Kasumi-1 (cell line): ENCODE results near the gene PHLPP2.

Experiments used
- DNase-seq, 2 experiments: peaks; one replicate each; lab custom pipeline; 2025; lab: John Stamatoyannopoulos, UW

Gene PHLPP2, protein sequence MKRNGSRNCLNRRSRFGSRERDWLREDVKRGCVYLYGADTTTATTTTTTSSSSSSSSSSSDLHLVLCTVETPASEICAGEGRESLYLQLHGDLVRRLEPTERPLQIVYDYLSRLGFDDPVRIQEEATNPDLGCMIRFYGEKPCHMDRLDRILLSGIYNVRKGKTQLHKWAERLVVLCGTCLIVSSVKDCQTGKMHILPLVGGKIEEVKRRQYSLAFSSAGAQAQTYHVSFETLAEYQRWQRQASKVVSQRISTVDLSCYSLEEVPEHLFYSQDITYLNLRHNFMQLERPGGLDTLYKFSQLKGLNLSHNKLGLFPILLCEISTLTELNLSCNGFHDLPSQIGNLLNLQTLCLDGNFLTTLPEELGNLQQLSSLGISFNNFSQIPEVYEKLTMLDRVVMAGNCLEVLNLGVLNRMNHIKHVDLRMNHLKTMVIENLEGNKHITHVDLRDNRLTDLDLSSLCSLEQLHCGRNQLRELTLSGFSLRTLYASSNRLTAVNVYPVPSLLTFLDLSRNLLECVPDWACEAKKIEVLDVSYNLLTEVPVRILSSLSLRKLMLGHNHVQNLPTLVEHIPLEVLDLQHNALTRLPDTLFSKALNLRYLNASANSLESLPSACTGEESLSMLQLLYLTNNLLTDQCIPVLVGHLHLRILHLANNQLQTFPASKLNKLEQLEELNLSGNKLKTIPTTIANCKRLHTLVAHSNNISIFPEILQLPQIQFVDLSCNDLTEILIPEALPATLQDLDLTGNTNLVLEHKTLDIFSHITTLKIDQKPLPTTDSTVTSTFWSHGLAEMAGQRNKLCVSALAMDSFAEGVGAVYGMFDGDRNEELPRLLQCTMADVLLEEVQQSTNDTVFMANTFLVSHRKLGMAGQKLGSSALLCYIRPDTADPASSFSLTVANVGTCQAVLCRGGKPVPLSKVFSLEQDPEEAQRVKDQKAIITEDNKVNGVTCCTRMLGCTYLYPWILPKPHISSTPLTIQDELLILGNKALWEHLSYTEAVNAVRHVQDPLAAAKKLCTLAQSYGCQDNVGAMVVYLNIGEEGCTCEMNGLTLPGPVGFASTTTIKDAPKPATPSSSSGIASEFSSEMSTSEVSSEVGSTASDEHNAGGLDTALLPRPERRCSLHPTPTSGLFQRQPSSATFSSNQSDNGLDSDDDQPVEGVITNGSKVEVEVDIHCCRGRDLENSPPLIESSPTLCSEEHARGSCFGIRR (N-terminal part only)

GRCh38 chr16:71724320-71724751, at the start of gene PHLPP2:
TSS of gene PHLPP2 (minus strand) at chr16:71724701. CDS start at chr16:71714795, 9,906 bp downstream.
- DNase-seq, result peak; percentile 55 to 68

- DNase-seq, result no peak
Observed at GRCh38 chr16:71771571-71771970, 47.1 kb upstream of the PHLPP2 start.

- no peak for DNase-seq
Observed at GRCh38 chr16:71769222-71769621, 44.7 kb upstream of the PHLPP2 start.

DNA sequence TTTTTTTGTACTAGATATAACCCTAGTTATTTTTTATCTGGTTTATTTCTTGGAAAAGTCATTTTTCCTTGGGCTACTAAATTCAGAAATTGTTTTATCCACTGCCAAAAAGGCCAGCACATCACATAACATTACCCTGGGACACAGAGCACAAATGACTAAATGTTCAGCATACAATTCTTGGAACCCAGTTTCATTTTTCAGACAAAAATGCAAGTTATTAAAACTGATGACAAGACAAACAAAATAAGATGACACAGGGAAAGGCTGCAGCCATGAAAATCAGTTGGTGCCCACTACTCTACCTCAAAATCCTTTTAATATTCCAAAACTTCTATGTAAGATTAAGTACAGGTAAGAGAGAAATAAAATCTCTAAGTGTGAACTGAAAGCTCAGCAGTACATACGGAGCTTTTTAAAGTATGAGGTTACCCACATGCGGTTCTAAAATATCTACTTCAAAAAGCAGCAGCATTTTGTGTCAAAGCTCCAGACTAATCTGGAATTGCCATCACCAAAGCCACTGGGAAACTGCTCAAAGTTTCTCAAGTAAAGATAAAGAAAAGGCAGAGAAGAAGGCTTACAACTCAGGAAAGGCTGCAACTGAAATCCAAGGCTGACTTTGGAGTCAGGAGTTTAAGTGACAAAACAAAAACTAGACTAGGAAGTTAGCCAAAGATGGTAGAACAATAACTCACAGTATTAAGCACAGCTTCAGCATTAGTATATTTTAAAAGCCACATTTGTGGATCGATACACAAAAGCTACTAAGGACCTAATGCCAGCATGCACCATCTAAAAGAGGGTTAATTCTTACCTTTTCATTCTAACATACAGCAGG, 42.8 kb upstream of the PHLPP2 start:
- DNase-seq, result no peak

GRCh38 chr16:71762186-71762585, 37.7 kb upstream of the PHLPP2 start:
- DNase-seq, result no peak

DNA sequence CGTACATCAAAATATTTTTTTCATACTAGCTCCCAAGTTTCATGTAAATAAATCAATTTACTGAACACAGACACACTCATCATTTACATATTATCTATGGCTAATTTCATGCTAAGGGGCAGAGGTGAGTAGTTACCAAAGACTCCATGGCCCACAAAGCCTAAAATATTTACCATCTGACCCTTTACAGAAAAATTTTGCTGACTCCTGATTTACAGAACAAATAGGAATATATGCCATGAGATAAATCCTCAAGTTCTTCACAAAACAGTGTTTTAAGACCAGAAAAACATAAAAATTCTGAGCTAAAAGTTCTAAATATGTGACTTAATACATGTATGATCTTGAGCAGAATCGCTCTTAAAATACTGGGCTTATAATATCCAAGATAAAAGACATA, 36.6 kb upstream of the PHLPP2 start:
- DNase-seq, result no peak

GRCh38 chr16:71758293-71758760, 33.8 kb upstream of the PHLPP2 start:
- DNase-seq, result no peak

DNA sequence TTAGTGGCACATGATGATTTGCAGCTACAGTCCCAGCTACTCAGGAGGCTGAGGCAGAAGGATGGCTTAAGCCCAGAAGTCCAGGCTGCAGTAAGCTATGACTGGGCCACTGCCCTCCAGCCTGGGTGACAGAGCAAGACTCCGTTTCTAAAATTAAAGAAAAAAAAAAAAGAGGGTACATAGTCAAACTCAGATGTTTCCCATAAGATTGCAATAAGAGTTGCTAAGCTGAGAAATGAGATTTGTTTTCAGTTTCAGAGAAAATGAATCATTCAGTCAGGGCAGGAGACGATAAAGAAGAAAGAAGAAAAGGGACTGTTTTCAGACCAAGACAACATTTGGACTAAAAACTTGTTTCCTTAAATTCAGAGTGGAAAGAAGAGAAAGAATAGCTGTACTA, 30.2 kb upstream of the PHLPP2 start:
- no peak for DNase-seq

DNA sequence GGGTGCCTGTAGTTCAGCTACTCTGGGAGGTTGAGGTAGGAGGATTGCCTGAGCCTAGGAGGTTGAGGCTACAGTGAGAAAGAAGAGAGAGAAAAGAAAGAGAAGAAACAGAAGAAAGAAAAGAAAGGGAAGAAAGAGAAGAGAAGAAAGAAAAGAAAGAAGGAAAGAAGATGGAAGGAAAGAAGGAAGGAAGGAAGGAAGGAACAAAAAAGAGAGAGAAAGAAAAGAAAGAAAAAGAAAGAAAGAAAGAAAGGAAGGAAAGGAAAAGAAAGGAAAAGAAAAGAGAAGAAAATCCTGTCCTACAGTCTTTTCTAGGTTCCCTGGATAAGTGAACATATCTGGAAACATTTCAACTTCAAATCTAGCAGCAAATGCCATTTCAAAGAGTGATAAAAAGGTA, 29.6 kb upstream of the PHLPP2 start:
- DNase-seq, result no peak

- no peak for DNase-seq
Observed at GRCh38 chr16:71748226-71748625, 23.7 kb upstream of the PHLPP2 start.

- DNase-seq, result peak; percentile 57 to 78
Observed at GRCh38 chr16:71746442-71747046, 22.0 kb upstream of the PHLPP2 start.

GRCh38 chr16:71738855-71739254, 14.4 kb upstream of the PHLPP2 start:
- no peak for DNase-seq

GRCh38 chr16:71737501-71737900, 13.0 kb upstream of the PHLPP2 start:
- no peak for DNase-seq

- DNase-seq, result no peak
Observed at GRCh38 chr16:71734511-71734910, 10.0 kb upstream of the PHLPP2 start.

DNA sequence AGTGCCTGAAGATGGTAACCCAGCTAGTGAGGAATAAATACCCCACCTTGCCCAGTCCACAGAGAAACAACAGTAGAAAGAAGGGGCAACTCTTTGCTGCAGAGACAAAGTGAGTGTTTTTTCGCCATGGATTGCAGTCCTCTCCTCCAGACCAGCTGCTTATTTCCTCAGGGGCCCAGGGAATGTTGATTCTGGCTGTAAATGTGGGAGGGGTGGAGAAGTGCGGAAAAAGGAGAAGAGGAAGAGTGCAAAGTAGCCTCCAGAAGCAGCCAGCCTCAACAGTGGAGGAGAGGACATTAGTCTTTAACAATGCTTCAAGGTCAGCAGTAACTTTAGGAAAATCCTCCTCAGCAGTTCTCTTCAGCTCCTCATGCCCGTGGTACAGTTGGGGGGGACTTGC, 8.1 kb upstream of the PHLPP2 start:
- no peak for DNase-seq

DNA sequence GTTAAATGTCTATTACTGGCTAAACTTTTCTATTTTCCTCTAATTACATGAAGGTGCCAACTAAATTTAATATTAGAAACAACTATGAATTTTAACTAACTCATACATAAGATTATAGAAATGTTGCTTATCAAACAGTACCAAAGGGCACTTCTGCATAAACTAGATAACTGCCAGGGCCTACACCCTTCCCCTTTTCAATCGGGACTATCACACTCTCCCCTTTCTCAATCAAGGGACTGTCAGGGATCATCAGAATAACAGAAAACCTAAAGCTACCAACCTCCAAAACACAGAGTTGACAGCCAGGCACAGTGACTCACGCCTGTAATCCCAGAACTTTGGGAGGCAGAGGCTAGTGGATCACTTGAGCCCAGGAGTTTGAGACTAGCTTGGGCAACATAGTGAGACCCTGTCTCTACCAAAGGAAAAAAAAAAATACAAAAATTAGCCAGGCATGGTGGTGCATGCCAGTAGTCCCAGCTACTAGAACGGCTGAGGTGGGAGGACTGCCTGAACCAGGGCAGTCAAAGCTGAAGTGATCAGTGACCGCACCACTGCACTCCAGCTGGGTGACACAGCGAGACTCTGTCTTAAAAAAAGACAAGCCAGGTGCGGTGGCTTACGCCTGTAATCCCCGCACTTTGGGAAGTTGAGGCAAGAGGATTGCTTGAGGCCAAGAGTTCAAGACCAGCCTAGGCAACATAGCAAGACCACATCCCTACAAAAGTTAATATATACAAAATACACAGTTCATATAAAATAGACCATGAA, 3.2 kb upstream of the PHLPP2 start:
- no peak for DNase-seq

DNA sequence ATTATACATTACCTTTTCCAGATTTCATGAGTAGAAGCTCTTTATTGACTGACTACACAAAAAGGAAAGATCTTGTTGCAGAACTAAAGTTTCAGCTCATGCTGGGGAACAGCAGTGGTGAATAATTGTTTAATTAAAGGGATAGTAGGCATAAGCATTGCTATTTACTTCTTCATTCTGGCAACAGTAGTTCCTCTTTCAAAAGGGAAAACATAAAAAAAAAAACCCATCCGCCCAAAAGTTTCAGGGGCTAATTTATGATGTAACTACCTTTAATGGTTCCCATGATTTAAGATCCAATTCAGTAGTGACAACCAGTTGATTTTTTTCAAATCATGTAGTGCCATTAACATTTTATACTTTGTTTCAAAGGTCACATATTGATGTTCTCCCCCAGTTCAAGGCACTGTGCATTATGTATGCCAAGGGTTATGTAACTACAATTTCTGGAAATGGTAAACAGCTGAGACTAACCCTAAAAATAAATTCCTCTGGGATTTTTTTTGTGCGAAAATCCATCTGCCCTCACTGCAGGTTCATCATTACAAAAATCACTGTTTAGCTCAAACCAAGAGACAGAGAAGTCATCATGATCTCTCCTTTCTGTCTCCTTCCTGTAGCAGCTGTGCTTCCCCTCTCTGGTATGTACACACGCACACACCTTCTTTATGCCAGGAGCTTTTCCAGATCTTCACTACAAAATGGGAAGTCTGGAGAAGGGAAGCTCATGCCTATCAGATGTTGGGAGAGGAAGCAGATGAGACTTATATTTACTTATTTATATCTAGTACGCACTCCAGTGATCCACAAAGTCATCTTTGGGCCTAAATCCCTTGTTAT, 2.2 kb upstream of the PHLPP2 start:
- peak; percentile 13 to 17 for DNase-seq

- DNase-seq, result peak; percentile 55 to 68
Observed at GRCh38 chr16:71723537-71724319, 773 bp downstream of the PHLPP2 start.
